GM19463 (cell line): ENCODE results near the gene MAEA.
"Not testable (repeated sequence)": the region's sequence is repeated elsewhere in the genome, so short reads cannot be mapped to it uniquely, and the experiment has no call there.

ENCODE experiments used
- ATAC-seq: cut with Tn5 transposase; IDR thresholded peaks from one replicate; pipeline ENCODE4 v1.9.1; 2021; ENCODE audit warnings: mild to moderate bottlenecking, moderate library complexity; ENCODE audit not compliant: unreplicated experiment

Gene MAEA

GRCh38 chr4:1364217-1364616, 74.5 kb downstream of the MAEA start:
- ATAC-seq, result no peak

GRCh38 chr4:1364748-1365147, 75.1 kb downstream of the MAEA start:
- no peak for ATAC-seq

- no peak for ATAC-seq
Observed at GRCh38 chr4:1365271-1366178, 75.8 kb downstream of the MAEA start.

- ATAC-seq, result no peak
Observed at GRCh38 chr4:1366371-1367229, 76.9 kb downstream of the MAEA start.

- no peak for ATAC-seq
Observed at GRCh38 chr4:1367230-1367935, 77.7 kb downstream of the MAEA start.

- no peak for ATAC-seq
Observed at GRCh38 chr4:1367936-1368289, 78.2 kb downstream of the MAEA start.

GRCh38 chr4:1368421-1369090, 78.9 kb downstream of the MAEA start:
- no peak for ATAC-seq

- no peak for ATAC-seq
Observed at GRCh38 chr4:1369091-1369450, 79.4 kb downstream of the MAEA start.

- ATAC-seq, result no peak
Observed at GRCh38 chr4:1369479-1370079, 79.9 kb downstream of the MAEA start.

GRCh38 chr4:1370321-1371124, 80.8 kb downstream of the MAEA start:
- no peak for ATAC-seq

- no peak for ATAC-seq
Observed at GRCh38 chr4:1371176-1372165, 81.8 kb downstream of the MAEA start.

- ATAC-seq, result not testable (repeated sequence)
Observed at GRCh38 chr4:1372576-1372975, 82.9 kb downstream of the MAEA start.

- no peak for ATAC-seq
Observed at GRCh38 chr4:1373892-1374705, 84.4 kb downstream of the MAEA start.

GRCh38 chr4:1374706-1375045, 85.0 kb downstream of the MAEA start:
- ATAC-seq, result no peak

- no peak for ATAC-seq
Observed at GRCh38 chr4:1375051-1375721, 85.5 kb downstream of the MAEA start.

GRCh38 chr4:1375761-1376322, 86.2 kb downstream of the MAEA start:
- ATAC-seq, result no peak

- ATAC-seq, result no peak
Observed at GRCh38 chr4:1376391-1376840, 86.7 kb downstream of the MAEA start.
